Skeletal muscle tissue (tissue), 4 donors: ENCODE measurements around the gene PTPRN2. TPM values are rescaled to one million over a fixed set of nuclear protein-coding genes. Genes with fewer than 3 reads are reported as not detected.
"Not testable (repeated sequence)": the region's sequence is repeated elsewhere in the genome, so short reads cannot be mapped to it uniquely, and the experiment has no call there.

Experiments used
- H3K27ac ChIP-seq: one replicate; pipeline ENCODE4 v1.7.0; 2013; ENCODE audit warnings: mild to moderate bottlenecking, low read depth, low read length, inconsistent platforms
- H3K27me3 ChIP-seq, 3 donors: one replicate each; pipeline ENCODE4 v1.7.0; 2013; ENCODE audit warnings: low read length in 3 of 3; ENCODE audit not compliant: control insufficient read depth in 3 of 3, insufficient read depth in 3 of 3
- H3K36me3 ChIP-seq, 3 donors: one replicate each; pipeline ENCODE4 v1.7.0; 2013; ENCODE audit warnings: low read length in 3 of 3; ENCODE audit not compliant: control insufficient read depth in 3 of 3, insufficient read depth in 3 of 3
- H3K4me1 ChIP-seq, 3 donors: one replicate each; pipeline ENCODE4 v1.7.0; 2013; ENCODE audit warnings: low read length in 3 of 3, mild to moderate bottlenecking in 3 of 3; ENCODE audit not compliant: control insufficient read depth in 3 of 3, insufficient read depth in 3 of 3
- H3K4me3 ChIP-seq, 3 donors: one replicate each; pipeline ENCODE4 v1.7.0; 2013; ENCODE audit warnings: low read length in 3 of 3
- H3K9ac ChIP-seq, 3 donors: one replicate each; pipeline ENCODE4 v1.7.0; 2013; ENCODE audit warnings: low read length in 3 of 3, mild to moderate bottlenecking in 3 of 3, moderate library complexity in 2 of 3, low read depth in 1 of 3
- H3K9me3 ChIP-seq, 3 donors: one replicate each; pipeline ENCODE4 v1.7.0; 2013; ENCODE audit warnings: low read length in 3 of 3; ENCODE audit not compliant: control insufficient read depth in 3 of 3
- total RNA-seq: library from RNA; depleted of rRNA; stranded (reverse); fragments of >200 nt; gene quantifications from one replicate; pipeline ENCODE4 v1.2.3, GENCODE V29; 2014
- donor health status: Osteomylitis.

Gene PTPRN2
- total RNA-seq, 1 donor from 2014 or later: 1.6 TPM

DNA sequence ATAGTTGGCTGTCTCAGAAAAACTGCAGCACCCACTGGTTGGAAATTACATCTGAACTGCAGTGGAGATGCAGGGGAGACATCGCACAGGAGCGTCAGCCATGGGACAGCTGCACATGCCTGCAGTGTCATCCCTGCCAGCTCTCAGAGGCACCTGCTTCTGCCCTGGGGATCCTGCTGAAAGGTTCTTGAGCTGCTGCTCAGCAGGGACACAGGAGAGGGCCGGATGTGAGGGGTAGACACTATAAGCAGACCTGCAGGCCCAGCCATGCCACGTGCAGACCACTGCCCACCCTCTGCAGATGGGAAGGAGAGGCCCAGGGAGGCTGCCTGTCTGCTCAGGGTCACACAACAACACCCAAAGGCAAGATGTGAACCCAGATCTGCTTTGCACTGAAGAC, 649.4 kb downstream of the PTPRN2 start:
- H3K27me3 ChIP-seq: peaks cover 0 to 6% (median 0%) of the 10 kb centered on the region in 3 donors
- H3K9me3 ChIP-seq: peaks cover 0 to 3% (median 2%) of the 10 kb centered on the region in 3 donors
- no peak overlapping the region for H3K4me3 ChIP-seq
- no peaks in the 10 kb centered on the region for H3K4me1 ChIP-seq
- no peaks in the 10 kb centered on the region for H3K36me3 ChIP-seq
- H3K9ac ChIP-seq: no peak overlapping the region
- H3K27ac ChIP-seq: no peak overlapping the region

DNA sequence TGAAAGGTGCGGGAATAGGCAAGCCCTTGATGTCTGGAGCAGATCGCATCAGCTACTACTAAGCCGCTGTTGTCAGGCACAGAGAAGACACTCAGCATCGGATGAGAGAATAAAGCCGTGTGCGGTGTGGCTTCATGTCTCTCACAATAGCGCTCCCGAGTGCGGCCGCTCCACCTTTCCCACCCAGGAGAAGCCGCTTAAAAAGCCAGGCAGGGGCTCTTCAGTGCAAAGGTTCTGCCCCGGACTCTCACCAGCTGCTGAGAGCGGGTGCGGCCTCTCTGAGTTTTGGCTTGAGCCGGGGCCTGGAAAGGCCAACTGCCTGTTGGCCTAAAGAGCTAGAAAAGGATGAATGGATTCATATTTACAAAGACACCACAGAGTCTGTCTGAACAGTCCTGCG, 650.2 kb downstream of the PTPRN2 start:
- peaks cover 0 to 6% (median 0%) of the 10 kb centered on the region in 3 donors for H3K27me3 ChIP-seq
- H3K9ac ChIP-seq: no peak overlapping the region

DNA sequence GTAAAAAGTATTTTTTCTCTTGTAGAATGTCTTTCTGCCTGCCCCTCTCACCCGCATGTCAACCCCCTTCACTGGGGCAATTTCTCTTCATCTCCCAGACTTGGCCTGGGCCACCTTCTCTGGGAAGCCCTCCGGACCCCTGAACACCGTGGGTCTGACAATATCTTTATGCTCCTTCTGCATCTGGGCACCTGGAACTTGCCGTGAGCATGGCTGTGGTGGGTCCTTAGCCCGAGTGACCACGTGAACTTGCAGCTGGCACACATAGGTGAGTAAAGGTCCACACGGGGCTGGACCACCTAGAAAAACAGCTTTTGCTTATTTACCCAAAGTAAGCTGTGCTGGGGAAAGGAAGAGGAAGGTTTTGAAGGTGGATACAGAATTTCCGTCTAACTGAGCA, 650.6 kb downstream of the PTPRN2 start:
- Histone ChIP-seq H3K27me3 (peaks cover 0 to 4% (median 0%) of the 10 kb centered on the region in 3 donors), H3K4me3 (no peak overlapping the region), H3K9me3 (peaks cover 0 to 3% (median 2%) of the 10 kb centered on the region in 3 donors), H3K9ac (no peak overlapping the region), H3K4me1 (no peaks in the 10 kb centered on the region), H3K36me3 (no peaks in the 10 kb centered on the region), H3K27ac (no peak overlapping the region)

More for the DNA sequence above, 650.2 kb downstream of the PTPRN2 start:
- peaks cover 0 to 3% (median 2%) of the 10 kb centered on the region in 3 donors for H3K9me3 ChIP-seq
- H3K4me1 ChIP-seq: no peaks in the 10 kb centered on the region
- no peak overlapping the region for H3K4me3 ChIP-seq
- H3K27ac ChIP-seq: no peak overlapping the region
- H3K36me3 ChIP-seq: no peaks in the 10 kb centered on the region

DNA sequence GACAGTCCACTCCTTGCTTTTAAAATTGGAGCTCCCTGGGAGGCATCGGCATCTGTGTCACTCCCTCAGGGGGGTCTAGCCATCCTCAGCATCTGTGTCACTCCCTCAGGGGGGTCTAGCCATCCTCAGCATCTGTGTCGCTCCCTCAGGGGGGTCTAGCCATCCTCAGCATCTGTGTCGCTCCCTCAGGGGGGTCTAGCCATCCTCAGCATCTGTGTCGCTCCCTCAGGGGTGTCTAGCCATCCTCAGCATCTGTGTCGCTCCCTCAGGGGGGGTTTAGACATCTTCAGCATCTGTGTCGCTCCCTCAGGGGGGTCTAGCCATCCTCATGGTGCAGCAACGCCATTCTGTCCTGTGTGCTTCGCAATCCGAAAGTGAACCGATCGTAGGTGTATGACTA, 651.9 kb downstream of the PTPRN2 start:
- not testable (repeated sequence) for H3K36me3 ChIP-seq, H3K27ac ChIP-seq, H3K27me3 ChIP-seq, H3K4me3 ChIP-seq, H3K4me1 ChIP-seq, H3K9me3 ChIP-seq, H3K9ac ChIP-seq

DNA sequence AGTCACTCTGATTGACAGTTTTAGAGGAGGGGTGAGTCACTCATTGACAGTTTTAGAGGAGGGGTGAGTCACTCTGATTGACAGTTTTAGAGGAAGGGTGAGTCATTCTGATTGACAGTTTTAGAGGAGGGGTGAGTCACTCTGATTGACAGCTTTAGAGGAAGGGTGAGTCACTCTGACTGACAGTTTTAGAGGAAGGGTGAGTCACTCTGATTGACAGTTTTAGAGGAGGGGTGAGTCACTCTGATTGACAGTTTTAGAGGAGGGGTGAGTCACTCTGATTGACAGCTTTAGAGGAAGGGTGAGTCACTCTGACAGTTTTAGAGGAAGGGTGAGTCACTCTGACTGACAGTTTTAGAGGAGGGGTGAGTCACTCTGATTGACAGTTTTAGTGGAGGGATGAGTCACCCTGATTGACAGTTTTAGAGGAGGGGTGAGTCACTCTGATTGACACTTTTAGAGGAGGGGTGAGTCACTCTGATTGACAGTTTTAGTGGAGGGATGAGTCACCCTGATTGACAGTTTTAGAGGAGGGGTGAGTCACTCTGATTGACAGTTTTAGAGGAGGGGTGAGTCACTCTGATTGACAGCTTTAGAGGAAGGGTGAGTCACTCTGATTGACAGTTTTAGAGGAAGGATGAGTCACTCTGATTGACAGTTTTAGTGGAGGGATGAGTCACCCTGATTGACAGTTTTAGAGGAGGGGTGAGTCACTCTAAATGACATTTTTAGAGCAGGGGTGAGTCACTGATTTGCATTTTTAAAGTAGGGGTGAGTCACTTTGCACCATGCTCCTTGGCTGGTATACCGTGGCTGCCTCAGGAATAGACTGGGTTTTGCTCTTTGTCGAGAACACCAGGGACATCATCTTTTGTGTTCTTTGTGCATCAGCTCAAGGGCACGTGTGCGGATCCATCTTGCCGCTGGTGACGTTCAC, 654.1 kb downstream of the PTPRN2 start:
- H3K4me1 ChIP-seq, H3K27ac ChIP-seq, H3K9me3 ChIP-seq, H3K27me3 ChIP-seq, H3K9ac ChIP-seq, H3K4me3 ChIP-seq, H3K36me3 ChIP-seq: not testable (repeated sequence)

DNA sequence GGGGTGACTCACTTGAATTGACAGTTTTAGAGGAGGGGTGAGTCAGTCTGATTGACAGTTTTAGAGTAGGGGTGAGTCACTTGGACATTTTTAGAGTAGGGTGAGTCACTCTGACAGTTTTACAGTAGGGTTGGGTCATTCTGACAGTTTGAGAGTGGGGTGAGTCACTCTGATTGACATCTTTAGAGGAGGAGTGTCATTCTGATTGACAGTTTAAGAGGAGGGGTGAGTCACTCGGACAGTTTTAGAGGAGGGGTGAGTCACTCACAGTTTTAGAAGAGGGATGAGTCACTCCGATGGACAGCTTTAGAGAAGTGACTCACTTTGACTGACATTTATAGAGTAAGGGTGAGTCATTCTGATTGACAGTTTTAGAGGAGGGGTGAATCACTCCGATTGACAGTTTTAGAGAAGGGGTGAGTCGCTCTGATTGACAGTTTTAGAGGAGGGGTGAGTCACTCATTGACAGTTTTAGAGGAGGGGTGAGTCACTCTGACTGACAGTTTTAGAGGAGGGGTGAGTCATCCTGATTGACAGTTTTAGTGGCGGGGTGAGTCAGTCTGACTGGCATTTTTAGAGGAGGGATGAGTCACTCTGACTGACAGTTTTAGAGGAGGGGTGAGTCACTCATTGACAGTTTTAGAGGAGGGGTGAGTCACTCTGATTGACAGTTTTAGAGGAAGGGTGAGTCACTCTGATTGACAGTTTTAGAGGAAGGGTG, 655.0 kb downstream of the PTPRN2 start:
- H3K9me3 ChIP-seq: peaks cover 0 to 3% (median 2%) of the 10 kb centered on the region in 3 donors
- no peak overlapping the region for H3K4me3 ChIP-seq
- H3K36me3 ChIP-seq: no peaks in the 10 kb centered on the region
- no peaks in the 10 kb centered on the region for H3K4me1 ChIP-seq
- no peak overlapping the region for H3K9ac ChIP-seq
- H3K27ac ChIP-seq: no peak overlapping the region
- H3K27me3 ChIP-seq: peaks cover 0 to 7% (median 0%) of the 10 kb centered on the region in 3 donors

DNA sequence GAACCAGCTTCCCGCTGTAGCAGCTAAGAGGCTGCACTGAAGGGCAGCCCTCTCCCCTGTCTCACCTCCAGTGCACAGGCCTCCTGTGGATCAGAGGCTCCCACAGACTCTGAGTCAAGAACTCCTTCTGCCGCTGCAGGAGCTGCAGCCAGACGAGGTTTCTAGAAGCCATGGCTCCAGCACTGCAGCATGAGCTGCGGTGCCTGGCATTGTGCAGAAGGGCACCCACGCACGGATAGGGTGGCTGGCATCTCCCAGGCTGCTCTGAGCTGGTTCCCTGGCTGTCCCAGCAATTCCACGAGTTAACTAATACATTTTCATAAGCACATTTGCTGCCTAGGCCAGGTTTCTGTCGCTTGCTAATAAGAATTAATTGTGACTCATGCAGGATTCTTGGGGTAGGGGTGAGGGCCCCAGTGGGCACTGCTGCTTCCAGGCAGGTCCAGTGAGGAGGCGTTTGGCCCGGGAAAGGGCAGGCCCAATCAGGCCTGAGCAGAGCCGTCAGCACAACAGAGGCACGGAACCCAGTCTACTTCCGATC, 656.6 kb downstream of the PTPRN2 start:
- no peak overlapping the region for H3K9ac ChIP-seq
- H3K36me3 ChIP-seq: no peaks in the 10 kb centered on the region
- peaks cover 0 to 3% (median 2%) of the 10 kb centered on the region in 3 donors for H3K9me3 ChIP-seq
- no peak overlapping the region for H3K27ac ChIP-seq
- H3K27me3 ChIP-seq: peaks cover 0 to 9% (median 0%) of the 10 kb centered on the region in 3 donors
- no peaks in the 10 kb centered on the region for H3K4me1 ChIP-seq
- H3K4me3 ChIP-seq: no peak overlapping the region

DNA sequence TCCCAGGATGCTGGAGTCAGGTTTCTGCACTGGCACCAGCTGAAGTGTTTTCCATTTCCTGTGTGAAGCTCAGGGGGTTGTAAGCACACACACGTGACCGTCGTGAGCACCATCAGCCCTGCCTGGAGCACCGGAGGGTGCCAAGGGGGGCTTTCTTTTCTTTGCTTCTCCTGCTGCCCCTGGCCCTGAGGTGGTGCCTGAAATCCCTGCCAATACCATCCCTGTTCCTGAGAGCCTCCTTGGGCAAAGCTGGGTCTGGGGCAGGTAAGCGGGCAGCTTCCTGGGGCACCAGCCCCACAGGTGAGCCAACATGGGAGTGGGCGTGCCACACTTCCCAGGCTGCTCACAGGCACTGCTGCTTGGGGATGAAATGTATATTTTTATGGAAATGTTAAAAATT, 657.2 kb downstream of the PTPRN2 start:
- H3K27me3 ChIP-seq: peaks cover 0 to 10% (median 0%) of the 10 kb centered on the region in 3 donors
- H3K36me3 ChIP-seq: no peaks in the 10 kb centered on the region
- no peaks in the 10 kb centered on the region for H3K4me1 ChIP-seq
- H3K9me3 ChIP-seq: peaks cover 0 to 3% (median 0%) of the 10 kb centered on the region in 3 donors
- no peak overlapping the region for H3K9ac ChIP-seq
- no peak overlapping the region for H3K4me3 ChIP-seq
- no peak overlapping the region for H3K27ac ChIP-seq

DNA sequence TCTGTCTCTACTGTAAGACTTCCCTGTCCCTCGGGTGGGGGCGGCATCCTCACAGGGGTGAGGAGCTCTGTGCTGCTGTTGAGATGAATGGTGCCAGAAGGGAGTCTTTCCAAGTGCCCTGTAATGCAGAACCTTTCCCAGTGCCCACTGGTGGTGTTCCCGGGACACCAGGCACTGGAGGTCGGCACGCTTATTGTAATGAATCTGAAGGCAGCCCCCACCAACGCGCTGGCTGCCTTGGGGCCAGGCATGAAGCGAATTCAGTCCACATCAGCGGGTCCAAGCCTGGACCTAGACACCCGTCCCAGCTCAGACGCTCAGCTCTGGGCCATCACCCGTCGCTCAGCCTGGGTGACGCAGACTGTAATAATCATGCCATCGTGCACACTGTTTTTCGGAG, 658.0 kb downstream of the PTPRN2 start:
- no peaks in the 10 kb centered on the region for H3K36me3 ChIP-seq
- H3K9ac ChIP-seq: no peak overlapping the region
- H3K4me1 ChIP-seq: no peaks in the 10 kb centered on the region
- no peak overlapping the region for H3K27ac ChIP-seq
- peaks cover 0 to 12% (median 0%) of the 10 kb centered on the region in 3 donors for H3K27me3 ChIP-seq
- H3K9me3 ChIP-seq: peaks cover 0 to 3% (median 0%) of the 10 kb centered on the region in 3 donors
- no peak overlapping the region for H3K4me3 ChIP-seq
